K562 (cell line): ENCODE measurements around the gene ATP8B2.

Experiments used
- CBX3 ChIP-seq, 2 experiments: IDR thresholded peaks; 1 replicate in 1 of 2; 2 replicates in 1 of 2; pipeline ENCODE4 v1.6.1; 2012; ENCODE audit warnings: inconsistent platforms in 2 of 2, low read length in 2 of 2, borderline replicate concordance in 1 of 2, control low read depth in 1 of 2
- CHD1 ChIP-seq: fragments of 200-600 bp; sonication (generic); IDR thresholded peaks from one replicate; pipeline ENCODE4 v1.6.1; 2012; ENCODE audit warnings: mild to moderate bottlenecking, moderate library complexity, low read length, inconsistent platforms
- CTCF ChIP-seq, 3 experiments: IDR thresholded peaks in 2 of 3; conservative IDR thresholded peaks in 1 of 3; 2 replicates each; pipeline ENCODE4 v1.5.1; 2011 to 2012; ENCODE audit warnings: low read length in 3 of 3, mild to moderate bottlenecking in 3 of 3, control low read depth in 2 of 3, improper control_type of control experiment in 1 of 3, inconsistent platforms in 1 of 3, low read depth in 1 of 3, mixed read lengths in 1 of 3, moderate library complexity in 1 of 3; ENCODE audit not compliant: insufficient read depth in 2 of 3
- EP300 ChIP-seq: IDR thresholded peaks from 2 replicates; pipeline ENCODE4 v1.6.1; 2012; ENCODE audit warnings: low read length, improper control_type of control experiment
- HNRNPUL1 ChIP-seq: fragments of 200-400 bp; formaldehyde crosslinking; IDR thresholded peaks from 2 replicates; pipeline ENCODE4 v1.6.1; 2017; ENCODE audit warnings: low read length
- KLF16 ChIP-seq: IDR thresholded peaks from 2 replicates; pipeline ENCODE4 v1.6.1; 2016; ENCODE audit warnings: antibody characterized with exemption
- MAX ChIP-seq: sonication (generic); formaldehyde crosslinking; IDR thresholded peaks from 2 replicates; pipeline ENCODE4 v1.9.0; 2022; ENCODE audit warnings: mild to moderate bottlenecking, missing genetic modification reagents
- NR2C1 ChIP-seq, 2 experiments: fragments of 450-650 bp; IDR thresholded peaks; 2 replicates each; pipeline ENCODE4 v1.6.1; 2017; ENCODE audit warnings: mild to moderate bottlenecking in 2 of 2, antibody characterized with exemption in 1 of 2, inconsistent platforms in 1 of 2, missing compliant biosample characterization in 1 of 2, missing genetic modification characterization in 1 of 2
- RFX5 ChIP-seq: IDR thresholded peaks from 2 replicates; pipeline ENCODE4 v1.6.1; 2011; ENCODE audit warnings: low read depth, mild to moderate bottlenecking, improper control_type of control experiment, low read length
- TCF3 ChIP-seq: sonication (generic); formaldehyde crosslinking; IDR thresholded peaks from 2 replicates; pipeline ENCODE4 v1.4.0; 2020; ENCODE audit warnings: mild to moderate bottlenecking, missing genetic modification reagents
- THRAP3 ChIP-seq: fragments of 450-650 bp; IDR thresholded peaks from 2 replicates; pipeline ENCODE4 v1.6.1; 2016; ENCODE audit warnings: mild to moderate bottlenecking, inconsistent platforms, borderline replicate concordance
- ZNF24 ChIP-seq: fragments of 450-650 bp; IDR thresholded peaks from 2 replicates; pipeline ENCODE4 v1.6.1; 2016

- TF ChIP-seq CBX3 (IDR thresholded peaks at IDR 0.05; ENCODE audit: borderline replicate concordance in 1 of 2, low read length in 2 of 2), result no peak
- TF ChIP-seq CTCF (IDR thresholded peaks at IDR 0.05 in 2 of 3, conservative IDR thresholded peaks at IDR 0.05 in 1 of 3; ENCODE audit: insufficient read depth in 2 of 3, low read depth in 1 of 3, low read length in 3 of 3), result no peak
- TF ChIP-seq RFX5, result no peak
- no peak for TF ChIP-seq KLF16
- no peak for TF ChIP-seq NR2C1 (IDR thresholded peaks at IDR 0.05)
- no peak for TF ChIP-seq NR2C1 (tag; IDR thresholded peaks at IDR 0.05)
- TF ChIP-seq EP300, result no peak
- no peak for TF ChIP-seq THRAP3
- TF ChIP-seq HNRNPUL1, result no peak
- TF ChIP-seq ZNF24, result no peak
- TF ChIP-seq CHD1, result no peak
- TF ChIP-seq MAX (CRISPR knock-in tag), result no peak
- no peak for TF ChIP-seq TCF3 (CRISPR knock-in tag)
These were observed 1.5 kb downstream of the ATP8B2 start for GRCh38 chr1:154326546-154327465.
